ENCODE measurements around the gene DTX3.
"Not testable (repeated sequence)": the region's sequence is repeated elsewhere in the genome, so short reads cannot be mapped to it uniquely, and the experiment has no call there.

DTX3 gene

DNA sequence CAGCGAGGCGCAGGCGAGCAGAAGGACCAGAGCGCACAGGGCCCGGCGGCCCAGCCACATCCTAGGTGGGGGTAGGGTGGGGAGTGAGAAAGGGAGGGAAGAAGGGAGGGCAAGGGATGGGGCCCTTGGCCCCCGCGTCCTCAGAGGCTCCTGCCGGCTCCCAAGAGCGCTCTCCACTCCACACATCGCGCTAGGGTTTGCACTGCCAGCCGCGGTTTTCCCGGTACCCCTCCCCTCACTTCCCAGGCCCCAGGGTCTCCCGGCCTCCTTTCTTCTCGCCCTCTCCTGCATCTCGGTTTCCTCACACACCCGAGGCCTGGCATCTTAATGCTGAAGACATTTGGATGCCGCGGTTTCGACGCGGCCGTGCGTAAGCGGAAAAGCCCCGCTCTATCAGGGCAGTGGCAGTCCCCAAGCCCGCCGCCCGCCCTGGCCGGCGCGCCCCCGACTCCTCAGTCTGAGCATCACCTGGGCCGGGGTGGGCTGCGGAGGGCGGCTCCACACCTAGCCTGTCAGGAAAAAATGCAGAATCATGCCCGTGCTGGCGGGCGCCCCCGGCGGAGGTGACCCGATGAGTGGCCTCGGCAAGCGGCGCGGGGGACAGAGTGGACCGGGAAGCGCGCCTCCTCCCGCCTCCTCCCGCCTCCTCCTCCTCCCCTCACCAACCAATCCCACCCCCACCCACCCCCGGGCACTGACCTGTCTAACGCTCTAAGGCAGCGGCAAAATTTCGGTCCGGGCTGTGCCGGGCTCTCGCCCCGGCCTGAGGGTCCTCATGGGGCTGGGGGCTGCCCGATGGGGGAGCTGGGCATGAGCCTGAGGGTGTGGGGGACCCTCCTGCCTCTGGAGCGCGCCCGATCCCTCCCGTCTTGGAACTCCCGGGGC is 27.7 kb downstream of the DTX3 start:
- DNase-seq (ENCODE audit: low read depth): no peak

DNA sequence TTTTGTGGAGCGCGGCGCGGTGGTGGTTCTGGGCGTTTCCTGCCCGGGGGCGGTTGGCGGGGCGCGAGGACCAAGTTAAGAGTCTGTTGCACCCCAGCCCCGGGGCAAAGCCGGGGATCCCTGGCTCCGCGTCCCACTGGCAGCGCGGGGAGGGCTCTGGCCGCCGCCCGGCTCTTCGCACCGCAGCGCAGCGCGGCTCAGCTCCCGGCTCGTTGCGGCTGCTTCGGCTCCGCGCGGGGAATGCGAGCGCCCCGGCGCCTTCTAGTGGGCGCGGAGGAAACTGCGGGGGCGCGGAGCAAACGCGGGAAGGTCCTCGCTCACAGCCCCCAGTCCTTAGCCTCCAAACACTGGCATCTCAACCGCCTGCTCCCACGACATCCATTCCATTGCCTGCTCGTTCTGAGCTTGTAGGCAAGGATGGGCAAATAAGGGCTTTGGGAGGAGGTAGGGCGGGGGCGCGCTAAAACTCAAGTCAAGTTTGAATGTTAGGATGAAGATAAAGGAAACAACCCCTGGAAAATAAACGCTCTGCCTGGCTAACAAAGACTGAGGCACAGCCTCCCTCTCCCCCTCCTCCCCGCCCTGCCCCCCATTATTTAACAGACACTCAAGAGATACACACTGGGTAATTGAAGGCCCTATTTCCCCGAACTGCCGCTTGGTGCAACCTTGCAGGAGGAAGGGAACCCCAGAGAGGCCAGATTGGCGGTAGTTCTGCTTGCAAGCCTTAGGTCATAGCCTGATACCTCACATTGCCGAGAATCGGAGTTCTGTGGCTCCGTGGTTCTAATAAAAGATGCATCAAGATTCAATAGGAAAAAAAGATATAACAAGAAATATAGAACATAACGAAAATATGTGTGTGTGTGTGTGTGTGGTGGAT is 28.6 kb downstream of the DTX3 start, which contains the start of gene B4GALNT1:
B4GALNT1 (minus strand) TSS at position 244 of the 883 bp plus-strand sequence. CDS start 1,069 bp downstream, outside the sequence.
- DNase-seq (ENCODE audit: low read depth): peak; percentile 71

GRCh38 chr12:57636731-57637130 is 32.1 kb downstream of the DTX3 start:
- DNase-seq (ENCODE audit: low read depth): not testable (repeated sequence)

GRCh38 chr12:57637364-57637763 is 32.7 kb downstream of the DTX3 start:
- DNase-seq (ENCODE audit: low read depth): no peak

GRCh38 chr12:57638096-57638495 is 33.5 kb downstream of the DTX3 start:
- no peak for DNase-seq (ENCODE audit: low read depth)

- no peak for DNase-seq (ENCODE audit: low read depth)
These were observed 35.8 kb downstream of the DTX3 start for GRCh38 chr12:57640175-57641042.

- no peak for DNase-seq (ENCODE audit: low read depth)
These were observed 37.2 kb downstream of the DTX3 start for GRCh38 chr12:57641699-57642442.

- not testable (repeated sequence) for DNase-seq (ENCODE audit: low read depth)
These were observed 41.5 kb downstream of the DTX3 start for GRCh38 chr12:57645990-57646658.

DNA sequence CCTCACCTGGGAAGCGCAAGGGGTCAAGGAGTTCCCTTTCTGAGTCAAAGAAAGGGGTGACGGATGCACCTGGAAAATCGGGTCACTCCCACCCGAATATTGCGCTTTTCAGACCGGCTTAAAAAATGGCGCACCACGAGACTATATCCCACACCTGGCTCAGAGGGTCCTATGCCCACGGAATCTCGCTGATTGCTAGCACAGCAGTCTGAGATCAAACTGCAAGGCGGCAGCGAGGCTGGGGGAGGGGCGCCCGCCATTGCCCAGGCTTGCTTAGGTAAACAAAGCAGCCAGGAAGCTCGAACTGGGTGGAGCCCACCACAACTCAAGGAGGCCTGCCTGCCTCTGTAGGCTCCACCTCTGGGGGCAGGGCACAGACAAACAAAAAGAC is 42.0 kb downstream of the DTX3 start:
- DNase-seq (ENCODE audit: low read depth): not testable (repeated sequence)

- DNase-seq (ENCODE audit: low read depth): no peak
These were observed 49.4 kb downstream of the DTX3 start for GRCh38 chr12:57654042-57654441.

GRCh38 chr12:57655541-57656240 is 51.1 kb downstream of the DTX3 start:
- DNase-seq (ENCODE audit: low read depth): no peak

GRCh38 chr12:57656408-57656807 is 51.8 kb downstream of the DTX3 start:
- DNase-seq (ENCODE audit: low read depth): not testable (repeated sequence)

DNA sequence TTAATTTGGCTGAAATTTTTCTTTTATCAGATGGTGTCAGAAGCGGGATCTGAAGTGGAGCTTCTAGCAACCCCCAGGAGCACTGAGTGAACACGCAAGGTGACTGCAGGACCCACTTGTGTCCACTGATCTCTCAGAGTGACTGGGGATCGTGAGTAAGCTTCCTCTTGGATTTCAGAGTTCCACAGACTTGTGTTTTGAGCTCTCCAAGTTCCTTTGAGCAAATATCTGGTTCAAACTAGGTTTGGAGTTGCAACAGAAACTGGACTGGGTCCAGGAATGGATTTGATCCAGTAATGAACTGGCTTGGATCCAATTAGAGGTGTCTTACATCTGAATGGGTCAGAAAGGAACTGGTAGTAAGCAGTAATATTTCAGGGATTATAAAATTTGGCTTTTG is 53.1 kb downstream of the DTX3 start:
- DNase-seq (ENCODE audit: low read depth): no peak

GRCh38 chr12:57658890-57659289 is 54.3 kb downstream of the DTX3 start:
- DNase-seq (ENCODE audit: low read depth): no peak

Measured in activated T-cell treated with anti-CD3 and anti-CD28 coated beads for 48 hours (primary cell).